Gastrocnemius medialis (tissue), 4 donors: Measurements from ENCODE around the gene DIPK1B. TPM values are rescaled to one million over a fixed set of nuclear protein-coding genes. Genes with fewer than 3 reads are reported as not detected.

Experiments used
- ATAC-seq, 2 donors: fragments of 150-250 bp; one replicate each; pipeline ENCODE4 v1.9.1; 2016
- DNase-seq, 2 donors: peaks; one replicate each; pipeline ENCODE4 v3.0.0-alpha.2; 2019
- H3K27ac ChIP-seq, 4 donors: fragments of 200-600 bp; sonication (generic); 1 replicate in 1 of 4; 2 replicates in 3 of 4; pipeline ENCODE4 v1.5.1; 2016 to 2018; ENCODE audit warnings: mild to moderate bottlenecking in 2 of 4, moderate library complexity in 1 of 4
- H3K27me3 ChIP-seq, 3 donors: fragments of 200-600 bp; sonication (generic) in 2 of 3; 1 replicate in 1 of 3; 2 replicates in 2 of 3; pipeline versions ENCODE4 v1.5.1 to v1.6.0; 2016 to 2019; ENCODE audit warnings: mild to moderate bottlenecking in 1 of 3, moderate library complexity in 1 of 3
- H3K36me3 ChIP-seq, 2 donors: fragments of 200-600 bp; sonication (generic) in 1 of 2; one replicate each; pipeline ENCODE4 v1.5.1; 2017 to 2018
- H3K4me1 ChIP-seq, 2 donors: fragments of 200-600 bp; sonication (generic) in 1 of 2; one replicate each; pipeline ENCODE4 v1.5.1; 2016 to 2017; ENCODE audit warnings: mild to moderate bottlenecking in 2 of 2
- H3K4me3 ChIP-seq, 4 donors: fragments of 200-600 bp; sonication (generic) in 3 of 4; 1 replicate in 1 of 4; 2 replicates in 3 of 4; pipeline ENCODE4 v1.5.1; 2016 to 2019; ENCODE audit warnings: mild to moderate bottlenecking in 2 of 4
- H3K9me3 ChIP-seq, 3 donors: fragments of 200-600 bp; sonication (generic) in 2 of 3; 1 replicate in 1 of 3; 2 replicates in 2 of 3; pipeline ENCODE4 v1.5.1; 2016 to 2019
- POLR2A ChIP-seq, 2 donors: fragments of 450-650 bp; IDR thresholded peaks; one replicate each; pipeline ENCODE4 v1.6.1; 2017; ENCODE audit warnings: antibody characterized with exemption in 2 of 2, mild to moderate bottlenecking in 2 of 2, moderate library complexity in 2 of 2
- in situ Hi-C, 4 donors: fragments of 200-750 bp; cut with MboI; loops; one replicate each; pipeline versions ENCODE4 v1.15.0 to v1.8.0; 2017; ENCODE audit warnings: low sequenced_read_pairs in 4 of 4
- intact Hi-C: fragments of 100-400 bp; cut with DNase I; formaldehyde crosslinking; loops from one replicate; pipeline ENCODE4 v1.15.1; 2023; ENCODE audit warnings: low total_unique reads
- total RNA-seq, 4 donors: library from RNA; depleted of rRNA; stranded (reverse); fragments of >200 nt; gene quantifications; one replicate each; pipeline versions ENCODE4 v1.1.0 to v1.2.3, GENCODE V29; 2016
- TF ChIP-seq, protein P1 (sequence below), 5 experiments: fragments of 450-650 bp in 3 of 5; fragments of 200-600 bp in 2 of 5; sonication (generic) in 2 of 5; IDR thresholded peaks in 4 of 5; conservative IDR thresholded peaks in 1 of 5; 1 replicate in 4 of 5; 2 replicates in 1 of 5; pipeline ENCODE4 v1.5.1; 2016 to 2019; ENCODE audit warnings: antibody characterized with exemption in 5 of 5, mild to moderate bottlenecking in 3 of 5, moderate library complexity in 3 of 5

DIPK1B gene
- total RNA-seq, 4 donors from 2014 or later: 1.8 to 4.6 (median 3.8) TPM

GRCh38 chr9:136714096-136714892, 1.9 kb downstream of the DIPK1B start:
- Histone ChIP-seq H3K27ac (peak overlapping the region; percentile 33 to 81 (median 68)), H3K36me3 (no peaks in the 10 kb centered on the region), H3K4me1 (peaks cover 0 to 10% of the 10 kb centered on the region in 2 donors), H3K27me3 (peaks cover 24 to 38% (median 36%) of the 10 kb centered on the region in 3 donors), H3K4me3 (peak overlapping the region in 2 of 4 donors; percentile 46 to 51), H3K9me3 (no peaks in the 10 kb centered on the region)
- in situ Hi-C loops (no loop called here), intact Hi-C loops (no loop called here)
- TF ChIP-seq, protein P1, sequence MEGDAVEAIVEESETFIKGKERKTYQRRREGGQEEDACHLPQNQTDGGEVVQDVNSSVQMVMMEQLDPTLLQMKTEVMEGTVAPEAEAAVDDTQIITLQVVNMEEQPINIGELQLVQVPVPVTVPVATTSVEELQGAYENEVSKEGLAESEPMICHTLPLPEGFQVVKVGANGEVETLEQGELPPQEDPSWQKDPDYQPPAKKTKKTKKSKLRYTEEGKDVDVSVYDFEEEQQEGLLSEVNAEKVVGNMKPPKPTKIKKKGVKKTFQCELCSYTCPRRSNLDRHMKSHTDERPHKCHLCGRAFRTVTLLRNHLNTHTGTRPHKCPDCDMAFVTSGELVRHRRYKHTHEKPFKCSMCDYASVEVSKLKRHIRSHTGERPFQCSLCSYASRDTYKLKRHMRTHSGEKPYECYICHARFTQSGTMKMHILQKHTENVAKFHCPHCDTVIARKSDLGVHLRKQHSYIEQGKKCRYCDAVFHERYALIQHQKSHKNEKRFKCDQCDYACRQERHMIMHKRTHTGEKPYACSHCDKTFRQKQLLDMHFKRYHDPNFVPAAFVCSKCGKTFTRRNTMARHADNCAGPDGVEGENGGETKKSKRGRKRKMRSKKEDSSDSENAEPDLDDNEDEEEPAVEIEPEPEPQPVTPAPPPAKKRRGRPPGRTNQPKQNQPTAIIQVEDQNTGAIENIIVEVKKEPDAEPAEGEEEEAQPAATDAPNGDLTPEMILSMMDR (IDR thresholded peaks at IDR 0.05 in 4 of 5, conservative IDR thresholded peaks at IDR 0.05 in 1 of 5): no peak
- no peak for TF ChIP-seq POLR2A (IDR thresholded peaks at IDR 0.05)
- no peak for DNase-seq
- peak; percentile 46 to 64 for ATAC-seq

DNA sequence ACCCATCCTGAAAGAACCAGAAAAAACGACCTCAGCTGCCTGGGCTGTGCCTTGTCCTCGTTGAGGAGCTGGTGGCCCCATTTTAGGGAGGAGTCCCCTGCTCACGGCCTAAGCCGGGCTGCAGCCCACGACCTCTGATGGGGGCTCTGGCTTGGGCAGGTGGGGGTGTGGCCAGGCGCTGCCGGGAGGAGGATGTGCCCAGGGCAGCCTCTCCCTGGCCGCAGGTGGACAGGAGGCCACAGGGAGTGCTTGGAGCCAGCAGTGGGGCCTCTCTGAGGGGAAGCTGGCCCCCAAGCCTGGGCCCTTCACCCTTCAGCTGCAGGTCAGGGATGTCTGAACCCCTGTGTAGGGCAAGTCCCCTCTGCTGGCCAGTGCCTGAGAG, 2.5 kb downstream of the DIPK1B start:
- peaks cover 24 to 38% (median 36%) of the 10 kb centered on the region in 3 donors for H3K27me3 ChIP-seq
- H3K36me3 ChIP-seq: no peaks in the 10 kb centered on the region
- H3K4me1 ChIP-seq: peaks cover 0 to 10% of the 10 kb centered on the region in 2 donors
- peak in 1 of 2 donors; percentile 11 for ATAC-seq
- H3K4me3 ChIP-seq: no peak overlapping the region
- intact Hi-C loops (no loop called here), in situ Hi-C loops (no loop called here)
- H3K27ac ChIP-seq: peak overlapping the region; percentile 33 to 81 (median 66)
- no peak for DNase-seq
- H3K9me3 ChIP-seq: no peaks in the 10 kb centered on the region
- TF ChIP-seq, protein P1 (IDR thresholded peaks at IDR 0.05 in 4 of 5, conservative IDR thresholded peaks at IDR 0.05 in 1 of 5): no peak

DNA sequence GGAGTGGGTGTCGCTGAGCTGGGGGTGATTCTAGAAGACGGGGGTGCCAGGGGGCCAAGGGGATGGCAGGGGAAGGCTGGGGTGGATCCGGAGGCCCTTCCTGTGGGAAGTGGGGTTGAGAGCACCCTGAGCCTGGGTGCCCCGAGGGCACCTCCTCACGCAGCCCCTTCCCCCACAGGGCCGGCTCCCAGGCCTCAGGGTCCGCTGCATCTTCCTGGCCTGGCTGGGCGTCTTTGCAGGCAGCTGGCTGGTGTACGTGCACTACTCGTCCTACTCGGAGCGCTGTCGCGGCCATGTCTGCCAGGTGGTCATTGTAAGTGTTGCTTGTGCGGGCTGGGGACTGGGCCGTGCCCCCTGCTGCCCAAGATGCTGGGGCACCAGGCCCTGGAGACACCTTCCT, 5.0 kb downstream of the DIPK1B start:
- DNase-seq (no peak), ATAC-seq (no peak)
- in situ Hi-C loops (no loop called here), intact Hi-C loops (no loop called here)
- Histone ChIP-seq H3K27me3 (peaks cover 18 to 30% (median 27%) of the 10 kb centered on the region in 3 donors), H3K9me3 (no peaks in the 10 kb centered on the region), H3K27ac (no peak overlapping the region), H3K4me1 (peaks cover 0 to 13% of the 10 kb centered on the region in 2 donors), H3K4me3 (no peak overlapping the region), H3K36me3 (peaks cover 0 to 11% of the 10 kb centered on the region in 2 donors)
- no peak for TF ChIP-seq POLR2A (IDR thresholded peaks at IDR 0.05)
- TF ChIP-seq, protein P1 (IDR thresholded peaks at IDR 0.05 in 4 of 5, conservative IDR thresholded peaks at IDR 0.05 in 1 of 5): no peak

- Histone ChIP-seq H3K27ac (peak overlapping the region in 2 of 4 donors; percentile 27 to 51), H3K9me3 (no peaks in the 10 kb centered on the region), H3K36me3 (peaks cover 0 to 23% of the 10 kb centered on the region in 2 donors), H3K4me3 (no peak overlapping the region), H3K4me1 (peaks cover 0 to 8% of the 10 kb centered on the region in 2 donors), H3K27me3 (peaks cover 11 to 20% (median 17%) of the 10 kb centered on the region in 3 donors)
- intact Hi-C loops: no loop called here
- TF ChIP-seq POLR2A (IDR thresholded peaks at IDR 0.05): no peak
- DNase-seq: no peak
- in situ Hi-C loops: no loop called here
- no peak for ATAC-seq
These were observed 6.2 kb downstream of the DIPK1B start for GRCh38 chr9:136718345-136719194.
